ENCODE data around the gene XYLT1. TPM values are rescaled to one million over a fixed set of nuclear protein-coding genes. Genes with fewer than 3 reads are reported as not detected.

Gene XYLT1
- total and polyA plus RNA-seq, 10 of the 15 experiments (the other 5 are each of a cell fraction or from before 2014, with no cell fraction given) = 0.88 to 14.8 (median 5.8) TPM

GRCh38 chr16:17238285-17239028 is 232.3 kb downstream of the XYLT1 start (continued):
- TF ChIP-seq RCOR1 (conservative IDR thresholded peaks at IDR 0.05; ENCODE audit: low read depth, low read length) (no peak), SRF (IDR thresholded peaks at IDR 0.05; ENCODE audit: low read depth in 2 of 2, low read length in 2 of 2) (no peak), TCF3 (IDR thresholded peaks at IDR 0.05; ENCODE audit: borderline replicate concordance, insufficient read depth, low read depth, low read length) (peak; percentile 66; the same call in 1 of the 2 replicates), JUNB (IDR thresholded peaks at IDR 0.05) (peak; percentile 77), CTCF (IDR thresholded peaks at IDR 0.05 in 2 of 3, conservative IDR thresholded peaks at IDR 0.05 in 1 of 3; ENCODE audit: control insufficient read depth in 2 of 3, extremely low read depth in 1 of 3, insufficient read depth in 1 of 3, low read depth in 3 of 3, low read length in 3 of 3) (no peak), NR2C1 (IDR thresholded peaks at IDR 0.05) (no peak), NFYA (IDR thresholded peaks at IDR 0.05; ENCODE audit: borderline replicate concordance, low read depth, low read length) (no peak), CREB1 (IDR thresholded peaks at IDR 0.05; ENCODE audit: low read depth) (no peak), CBX5 (IDR thresholded peaks at IDR 0.05; ENCODE audit: low read depth) (no peak), SIX5 (IDR thresholded peaks at IDR 0.05; ENCODE audit: low read depth, low read length, severe bottlenecking) (no peak), POLR2AphosphoS2 (IDR thresholded peaks at IDR 0.05; ENCODE audit: low read depth, low read length) (no peak), FOXK2 (IDR thresholded peaks at IDR 0.05) (no peak), EED (IDR thresholded peaks at IDR 0.05; ENCODE audit: low read depth) (peak; percentile 64), ZBTB40 (IDR thresholded peaks at IDR 0.05; ENCODE audit: borderline replicate concordance) (peak; percentile 79), IRF3 (IDR thresholded peaks at IDR 0.05) (no peak), FOXM1 (IDR thresholded peaks at IDR 0.05; ENCODE audit: low read depth, low read length) (peak; percentile 46; the same call in 1 of the 2 replicates), NFIC (IDR thresholded peaks at IDR 0.05; ENCODE audit: low read depth, low read length) (peak; percentile 54; the same call in 1 of the 2 replicates), ZBTB4 (CRISPR knock-in tag; IDR thresholded peaks at IDR 0.05) (no peak)

All from GM12878 (cell line).